Neural progenitor cell (in vitro differentiated cells): ENCODE data around the gene COPB1. TPM values are rescaled to one million over a fixed set of nuclear protein-coding genes. Genes with fewer than 3 reads are reported as not detected.

ENCODE experiments used
- DNase-seq: peaks from one replicate; pipeline ENCODE4 v3.0.0-alpha.2; 2016; ENCODE audit warnings: low spot score
- H2AFZ ChIP-seq: fragments of 200-600 bp; sonication (generic); replicated peaks from 2 replicates; pipeline ENCODE4 v1.6.1; 2016; ENCODE audit warnings: antibody characterized with exemption
- H3F3A ChIP-seq: fragments of 200-600 bp; sonication (generic); 2 replicates; pipeline ENCODE4 v1.6.1; 2016; ENCODE audit warnings: antibody characterized with exemption, low read depth
- H3K27ac ChIP-seq: fragments of 200-600 bp; sonication (generic); 2 replicates; pipeline ENCODE4 v1.5.1; 2016; ENCODE audit warnings: mild to moderate bottlenecking
- H3K27me3 ChIP-seq: fragments of 200-600 bp; sonication (generic); 2 replicates; pipeline ENCODE4 v1.6.1; 2016; ENCODE audit warnings: mild to moderate bottlenecking, moderate library complexity
- H3K36me3 ChIP-seq: fragments of 200-600 bp; sonication (generic); 2 replicates; pipeline ENCODE4 v1.5.1; 2016
- H3K4me1 ChIP-seq: fragments of 200-600 bp; sonication (generic); 2 replicates; pipeline ENCODE4 v1.6.1; 2016; ENCODE audit warnings: mixed run types
- H3K4me2 ChIP-seq: fragments of 200-600 bp; sonication (generic); 2 replicates; pipeline ENCODE4 v1.6.1; 2016
- H3K4me3 ChIP-seq: fragments of 200-600 bp; sonication (generic); 2 replicates; pipeline ENCODE4 v1.5.1; 2016
- H3K79me2 ChIP-seq: fragments of 200-600 bp; sonication (generic); 2 replicates; pipeline ENCODE4 v1.6.1; 2016; ENCODE audit warnings: low read depth
- H3K9ac ChIP-seq: fragments of 200-600 bp; sonication (generic); 2 replicates; pipeline ENCODE4 v1.6.1; 2016
- H3K9me3 ChIP-seq: fragments of 200-600 bp; sonication (generic); 2 replicates; pipeline ENCODE4 v1.5.1; 2016; ENCODE audit warnings: low read depth
- H4K20me1 ChIP-seq: fragments of 200-600 bp; sonication (generic); 2 replicates; pipeline ENCODE4 v1.6.1; 2016; ENCODE audit warnings: low read depth
- H3K27ac Mint-ChIP-seq: 3 replicates; pipeline ENCODE4 v1.8.0; 2021; ENCODE audit warnings: mixed read lengths
- H3K27me3 Mint-ChIP-seq: 2 replicates; pipeline ENCODE4 v1.8.0; 2022; ENCODE audit warnings: low read depth, mild to moderate bottlenecking, inconsistent platforms, moderate library complexity, mixed read lengths; ENCODE audit not compliant: insufficient read depth
- H3K36me3 Mint-ChIP-seq: 3 replicates; pipeline ENCODE4 v1.8.0; 2021; ENCODE audit warnings: mixed read lengths
- H3K4me1 Mint-ChIP-seq: 3 replicates; pipeline ENCODE4 v1.8.0; 2021; ENCODE audit warnings: mixed read lengths
- H3K4me3 Mint-ChIP-seq: 3 replicates; pipeline ENCODE4 v1.8.0; 2021; ENCODE audit warnings: mild to moderate bottlenecking, moderate library complexity, mixed read lengths
- H3K9me3 Mint-ChIP-seq: 3 replicates; pipeline ENCODE4 v1.8.0; 2020; ENCODE audit warnings: mixed read lengths
- CTCF ChIP-seq: fragments of 200-600 bp; sonication (generic); IDR thresholded peaks from 2 replicates; pipeline ENCODE4 v1.5.1; 2017; ENCODE audit warnings: antibody characterized with exemption, mild to moderate bottlenecking
- EZH2 ChIP-seq: fragments of 200-600 bp; sonication (generic); IDR thresholded peaks from 2 replicates; pipeline ENCODE4 v1.6.1; 2017; ENCODE audit warnings: antibody characterized with exemption, mild to moderate bottlenecking, moderate library complexity
- EZH2phosphoT487 ChIP-seq: fragments of 200-600 bp; sonication (generic); IDR thresholded peaks from 2 replicates; pipeline ENCODE4 v1.6.1; 2017; ENCODE audit warnings: antibody characterized with exemption
- small RNA-seq: library from RNA; depleted of rRNA; stranded (forward); fragments of <200 nt; gene quantifications from one replicate; pipeline ENCODE3, GENCODE V24; 2015
- total RNA-seq: library from RNA; depleted of rRNA; stranded (reverse); fragments of >200 nt; gene quantifications from 2 replicates; pipeline ENCODE4 v1.2.3, GENCODE V29; 2015; ENCODE audit warnings: low replicate concordance

The COPB1 gene
- total RNA-seq, 1 donor from 2014 or later: 212 TPM

GRCh38 chr11:14409891-14410290, 89.7 kb downstream of the COPB1 start:
- H2AFZ ChIP-seq: no peak overlapping the region

GRCh38 chr11:14408612-14409011, 91.0 kb downstream of the COPB1 start:
- Histone ChIP-seq H4K20me1 (no peaks in the 10 kb centered on the region), H3K4me1 (peaks cover 11% of the 10 kb centered on the region), H2AFZ (no peak overlapping the region), H3K9me3 (no peaks in the 10 kb centered on the region), H3K79me2 (no peaks in the 10 kb centered on the region), H3K4me3 (no peak overlapping the region), H3K9ac (no peak overlapping the region), H3K27me3 (no peaks in the 10 kb centered on the region), H3K4me2 (no peak overlapping the region), H3F3A (peaks cover 8% of the 10 kb centered on the region), H3K36me3 (no peaks in the 10 kb centered on the region), H3K27ac (no peak overlapping the region)
- Mint-ChIP-seq H3K36me3 (no peaks in the 10 kb centered on the region), H3K4me3 (no peak overlapping the region), H3K27me3 (peaks cover 2% of the 10 kb centered on the region), H3K4me1 (peaks cover 12% of the 10 kb centered on the region), H3K9me3 (no peaks in the 10 kb centered on the region), H3K27ac (no peak overlapping the region)
- DNase-seq: no peak
- TF ChIP-seq EZH2phosphoT487 (no peak), CTCF (no peak), EZH2 (no peak)

More at GRCh38 chr11:14409891-14410290, 89.7 kb downstream of the COPB1 start:
- H3K27ac Mint-ChIP-seq: no peak overlapping the region
- H3K27me3 Mint-ChIP-seq: peaks cover 2% of the 10 kb centered on the region
- Histone ChIP-seq H3K4me1 (peaks cover 11% of the 10 kb centered on the region), H3K4me3 (no peak overlapping the region), H3K4me2 (no peak overlapping the region), H3K9me3 (no peaks in the 10 kb centered on the region), H3K79me2 (no peaks in the 10 kb centered on the region), H3F3A (peaks cover 8% of the 10 kb centered on the region), H3K27ac (no peak overlapping the region), H3K36me3 (no peaks in the 10 kb centered on the region), H4K20me1 (no peaks in the 10 kb centered on the region), H3K9ac (no peak overlapping the region), H3K27me3 (no peaks in the 10 kb centered on the region)
- TF ChIP-seq EZH2phosphoT487: no peak
- TF ChIP-seq CTCF: no peak
- TF ChIP-seq EZH2: no peak
- no peak for DNase-seq
- H3K36me3 Mint-ChIP-seq: no peaks in the 10 kb centered on the region
- H3K9me3 Mint-ChIP-seq: no peaks in the 10 kb centered on the region
- peaks cover 17% of the 10 kb centered on the region for H3K4me1 Mint-ChIP-seq
- H3K4me3 Mint-ChIP-seq: no peak overlapping the region

Small RNA genes lying within 50 kb of the gene (small RNA-seq; reads per million reads assigned to genes)
- gene RNU7-49P: not detected

Other genes with a start within 250 kb of the COPB1 start
- gene RRAS2, start 140.6 kb downstream of the COPB1 start, total RNA-seq: 87.4 and 129 TPM in 2 replicates
- 192 and 271 TPM in 2 replicates for gene PSMA1, start 20.6 kb upstream of the COPB1 start, total RNA-seq
- gene PDE3B, start 144.0 kb upstream of the COPB1 start, total RNA-seq: 14.3 and 15.9 TPM in 2 replicates